Measurements from ENCODE around the gene MCOLN1.

MCOLN1 gene

GRCh38 chr19:7504684-7505083 lies 17.7 kb upstream of the MCOLN1 start:
- H3K79me2 ChIP-seq (ENCODE audit: control insufficient read depth, insufficient read depth, low read length, poor library complexity), result no peaks in the 10 kb centered on the region
- no peak overlapping the region for H4K91ac ChIP-seq (ENCODE audit: low read depth, low read length)
- no peak overlapping the region for H3K27ac ChIP-seq (ENCODE audit: low read depth, low read length)
- no peak overlapping the region for H3K9ac ChIP-seq (ENCODE audit: low read length)
- H3K14ac ChIP-seq (ENCODE audit: low read length), result no peak overlapping the region
- WGBS (ENCODE audit: extremely low coverage, insufficient coverage, insufficient read length), result no CpG with 5 or more reads among the region's 6 CpGs
- H4K8ac ChIP-seq (ENCODE audit: low read depth, low read length), result no peak overlapping the region
- no peak overlapping the region for H2BK120ac ChIP-seq (ENCODE audit: insufficient read depth, low read length, poor library complexity)
- H3K9me3 ChIP-seq (ENCODE audit: insufficient read depth, low read depth, low read length), result peaks cover 2% of the 10 kb centered on the region
- no peak overlapping the region for H3K4ac ChIP-seq (ENCODE audit: low read depth, low read length)
- no peak overlapping the region for H2AK5ac ChIP-seq (ENCODE audit: low read length)
- H3K79me1 ChIP-seq (ENCODE audit: low read length), result no peaks in the 10 kb centered on the region
- H3K18ac ChIP-seq (ENCODE audit: low read length), result no peak overlapping the region
- no peak overlapping the region for H3K4me3 ChIP-seq (ENCODE audit: low read depth, low read length)
- H2BK5ac ChIP-seq (ENCODE audit: low read depth, low read length, poor library complexity), result no peak overlapping the region
- H2AFZ ChIP-seq (ENCODE audit: insufficient read depth, low read length, poor library complexity), result no peak overlapping the region
- no peak overlapping the region for H3K23ac ChIP-seq (ENCODE audit: low read length)
- H2BK12ac ChIP-seq (ENCODE audit: low read length), result no peak overlapping the region
- no peak overlapping the region for H3K4me2 ChIP-seq (ENCODE audit: low read length)
- peaks cover 7% of the 10 kb centered on the region for H3K27me3 ChIP-seq (ENCODE audit: insufficient read depth, low read length)
- H3K4me1 ChIP-seq (ENCODE audit: control insufficient read depth in 1 of 2, insufficient read depth in 2 of 2, low read length in 2 of 2), result peaks cover 0 to 5% of the 10 kb centered on the region in 2 experiments
- DNase-seq, result no peak
- no peaks in the 10 kb centered on the region for H3K36me3 ChIP-seq (ENCODE audit: control insufficient read depth in 1 of 2, insufficient read depth in 2 of 2, low read length in 2 of 2)
- no peak overlapping the region for H4K12ac ChIP-seq (ENCODE audit: low read depth, low read length)

GRCh38 chr19:7505288-7505681 lies 17.1 kb upstream of the MCOLN1 start:
- H3K9me3 ChIP-seq (ENCODE audit: insufficient read depth, low read depth, low read length), result peaks cover 2% of the 10 kb centered on the region
- no peak overlapping the region for H3K18ac ChIP-seq (ENCODE audit: low read length)
- no peak overlapping the region for H4K91ac ChIP-seq (ENCODE audit: low read depth, low read length)
- no peak overlapping the region for H2AFZ ChIP-seq (ENCODE audit: insufficient read depth, low read length, poor library complexity)
- no peak overlapping the region for H2BK5ac ChIP-seq (ENCODE audit: low read depth, low read length, poor library complexity)
- H3K4me1 ChIP-seq (ENCODE audit: control insufficient read depth in 1 of 2, insufficient read depth in 2 of 2, low read length in 2 of 2), result peaks cover 0 to 5% of the 10 kb centered on the region in 2 experiments
- WGBS (ENCODE audit: extremely low coverage, insufficient coverage, insufficient read length), result no CpG with 5 or more reads among the region's 19 CpGs
- H3K79me2 ChIP-seq (ENCODE audit: control insufficient read depth, insufficient read depth, low read length, poor library complexity), result no peaks in the 10 kb centered on the region
- H4K8ac ChIP-seq (ENCODE audit: low read depth, low read length), result no peak overlapping the region
- H3K79me1 ChIP-seq (ENCODE audit: low read length), result no peaks in the 10 kb centered on the region
- H3K27me3 ChIP-seq (ENCODE audit: insufficient read depth, low read length), result peaks cover 6% of the 10 kb centered on the region
- no peak overlapping the region for H2BK12ac ChIP-seq (ENCODE audit: low read length)
- H3K14ac ChIP-seq (ENCODE audit: low read length), result no peak overlapping the region
- H3K9ac ChIP-seq (ENCODE audit: low read length), result no peak overlapping the region
- H3K27ac ChIP-seq (ENCODE audit: low read depth, low read length), result no peak overlapping the region
- H3K23ac ChIP-seq (ENCODE audit: low read length), result no peak overlapping the region
- H2AK5ac ChIP-seq (ENCODE audit: low read length), result no peak overlapping the region
- no peak for DNase-seq
- no peak overlapping the region for H3K4me3 ChIP-seq (ENCODE audit: low read depth, low read length)
- no peak overlapping the region for H3K4ac ChIP-seq (ENCODE audit: low read depth, low read length)
- no peak overlapping the region for H4K12ac ChIP-seq (ENCODE audit: low read depth, low read length)
- no peak overlapping the region for H2BK120ac ChIP-seq (ENCODE audit: insufficient read depth, low read length, poor library complexity)
- no peaks in the 10 kb centered on the region for H3K36me3 ChIP-seq (ENCODE audit: control insufficient read depth in 1 of 2, insufficient read depth in 2 of 2, low read length in 2 of 2)
- H3K4me2 ChIP-seq (ENCODE audit: low read length), result no peak overlapping the region

GRCh38 chr19:7505682-7506384 lies 16.6 kb upstream of the MCOLN1 start:
- H3K4me1 ChIP-seq (ENCODE audit: control insufficient read depth in 1 of 2, insufficient read depth in 2 of 2, low read length in 2 of 2), result peaks cover 0 to 5% of the 10 kb centered on the region in 2 experiments
- no peak overlapping the region for H2AFZ ChIP-seq (ENCODE audit: insufficient read depth, low read length, poor library complexity)

GRCh38 chr19:7506385-7507328 lies 15.8 kb upstream of the MCOLN1 start:
- Histone ChIP-seq H2BK5ac (ENCODE audit: low read depth, low read length, poor library complexity) (no peak overlapping the region), H3K79me1 (ENCODE audit: low read length) (no peaks in the 10 kb centered on the region), H4K91ac (ENCODE audit: low read depth, low read length) (no peak overlapping the region), H3K14ac (ENCODE audit: low read length) (no peak overlapping the region), H3K4me3 (ENCODE audit: low read depth, low read length) (no peak overlapping the region), H2AFZ (ENCODE audit: insufficient read depth, low read length, poor library complexity) (no peak overlapping the region), H2BK12ac (ENCODE audit: low read length) (no peak overlapping the region), H3K4me2 (ENCODE audit: low read length) (no peak overlapping the region), H3K23ac (ENCODE audit: low read length) (no peak overlapping the region), H3K4ac (ENCODE audit: low read depth, low read length) (no peak overlapping the region), H3K27ac (ENCODE audit: low read depth, low read length) (no peak overlapping the region), H3K79me2 (ENCODE audit: control insufficient read depth, insufficient read depth, low read length, poor library complexity) (no peaks in the 10 kb centered on the region), H3K9me3 (ENCODE audit: insufficient read depth, low read depth, low read length) (no peaks in the 10 kb centered on the region), H2BK120ac (ENCODE audit: insufficient read depth, low read length, poor library complexity) (no peak overlapping the region), H3K36me3 (ENCODE audit: control insufficient read depth in 1 of 2, insufficient read depth in 2 of 2, low read length in 2 of 2) (no peaks in the 10 kb centered on the region), H3K18ac (ENCODE audit: low read length) (no peak overlapping the region), H4K12ac (ENCODE audit: low read depth, low read length) (no peak overlapping the region), H3K4me1 (ENCODE audit: control insufficient read depth in 1 of 2, insufficient read depth in 2 of 2, low read length in 2 of 2) (no peaks in the 10 kb centered on the region), H4K8ac (ENCODE audit: low read depth, low read length) (no peak overlapping the region), H3K9ac (ENCODE audit: low read length) (no peak overlapping the region), H2AK5ac (ENCODE audit: low read length) (no peak overlapping the region), H3K27me3 (ENCODE audit: insufficient read depth, low read length) (no peaks in the 10 kb centered on the region)
- peak; percentile 78 to 81 for DNase-seq
- WGBS (ENCODE audit: extremely low coverage, insufficient coverage, insufficient read length), result no CpG with 5 or more reads among the region's 20 CpGs

More at GRCh38 chr19:7505682-7506384, 16.6 kb upstream of the MCOLN1 start:
- H4K91ac ChIP-seq (ENCODE audit: low read depth, low read length), result no peak overlapping the region
- no peaks in the 10 kb centered on the region for H3K79me1 ChIP-seq (ENCODE audit: low read length)
- H3K36me3 ChIP-seq (ENCODE audit: control insufficient read depth in 1 of 2, insufficient read depth in 2 of 2, low read length in 2 of 2), result no peaks in the 10 kb centered on the region
- DNase-seq, result peak; percentile 8 to 29
- no peak overlapping the region for H2BK12ac ChIP-seq (ENCODE audit: low read length)
- no peak overlapping the region for H3K14ac ChIP-seq (ENCODE audit: low read length)
- H4K8ac ChIP-seq (ENCODE audit: low read depth, low read length), result no peak overlapping the region
- H4K12ac ChIP-seq (ENCODE audit: low read depth, low read length), result no peak overlapping the region
- H3K23ac ChIP-seq (ENCODE audit: low read length), result no peak overlapping the region
- H3K79me2 ChIP-seq (ENCODE audit: control insufficient read depth, insufficient read depth, low read length, poor library complexity), result no peaks in the 10 kb centered on the region
- no peak overlapping the region for H2BK120ac ChIP-seq (ENCODE audit: insufficient read depth, low read length, poor library complexity)
- no peaks in the 10 kb centered on the region for H3K9me3 ChIP-seq (ENCODE audit: insufficient read depth, low read depth, low read length)
- no peak overlapping the region for H3K18ac ChIP-seq (ENCODE audit: low read length)
- no peak overlapping the region for H3K4ac ChIP-seq (ENCODE audit: low read depth, low read length)
- H2BK5ac ChIP-seq (ENCODE audit: low read depth, low read length, poor library complexity), result no peak overlapping the region
- H2AK5ac ChIP-seq (ENCODE audit: low read length), result no peak overlapping the region
- H3K27me3 ChIP-seq (ENCODE audit: insufficient read depth, low read length), result peaks cover 1% of the 10 kb centered on the region
- H3K27ac ChIP-seq (ENCODE audit: low read depth, low read length), result no peak overlapping the region
- H3K9ac ChIP-seq (ENCODE audit: low read length), result no peak overlapping the region
- WGBS (ENCODE audit: extremely low coverage, insufficient coverage, insufficient read length), result no CpG with 5 or more reads among the region's 33 CpGs
- H3K4me3 ChIP-seq (ENCODE audit: low read depth, low read length), result no peak overlapping the region
- no peak overlapping the region for H3K4me2 ChIP-seq (ENCODE audit: low read length)
